Hepatocyte (in vitro differentiated cells): ENCODE data around the gene NKAPL. TPM values are rescaled to one million over a fixed set of nuclear protein-coding genes. Genes with fewer than 3 reads are reported as not detected.

Experiments used
- DNase-seq: peaks from one replicate; pipeline ENCODE4 v3.0.0-alpha.2; 2016; ENCODE audit warnings: low spot score
- H2AFZ ChIP-seq: fragments of 200-600 bp; sonication (generic); 2 replicates; pipeline ENCODE4 v1.6.0; 2016; ENCODE audit warnings: antibody characterized with exemption, mild to moderate bottlenecking
- H3K27ac ChIP-seq: fragments of 200-600 bp; sonication (generic); 2 replicates; pipeline ENCODE4 v1.5.1; 2016; ENCODE audit warnings: mild to moderate bottlenecking
- H3K27me3 ChIP-seq: fragments of 200-600 bp; sonication (generic); 2 replicates; pipeline ENCODE4 v1.6.1; 2016
- H3K36me3 ChIP-seq: fragments of 200-600 bp; sonication (generic); replicated peaks from 2 replicates; pipeline ENCODE4 v1.5.1; 2016; ENCODE audit warnings: low read depth; ENCODE audit not compliant: insufficient read depth
- H3K4me1 ChIP-seq: fragments of 200-600 bp; sonication (generic); 2 replicates; pipeline ENCODE4 v1.5.1; 2016; ENCODE audit warnings: mild to moderate bottlenecking, moderate library complexity; ENCODE audit not compliant: insufficient read depth
- H3K4me2 ChIP-seq: fragments of 200-600 bp; sonication (generic); 2 replicates; pipeline ENCODE4 v1.6.0; 2016
- H3K4me3 ChIP-seq: fragments of 200-600 bp; sonication (generic); 2 replicates; pipeline ENCODE4 v1.5.1; 2016; ENCODE audit warnings: mild to moderate bottlenecking
- H3K79me2 ChIP-seq: fragments of 200-600 bp; sonication (generic); 2 replicates; pipeline ENCODE4 v1.6.0; 2017; ENCODE audit warnings: mild to moderate bottlenecking
- H3K9me2 ChIP-seq: fragments of 200-600 bp; sonication (generic); replicated peaks from 2 replicates; pipeline ENCODE4 v1.6.0; 2017; ENCODE audit warnings: mild to moderate bottlenecking; ENCODE audit not compliant: insufficient read depth
- H3K9me3 ChIP-seq: fragments of 200-600 bp; sonication (generic); 2 replicates; pipeline ENCODE4 v1.5.1; 2016; ENCODE audit warnings: low read depth, mild to moderate bottlenecking
- H4K20me1 ChIP-seq: fragments of 200-600 bp; sonication (generic); 2 replicates; pipeline ENCODE4 v1.6.0; 2016; ENCODE audit warnings: mild to moderate bottlenecking; ENCODE audit not compliant: insufficient read depth, poor library complexity, severe bottlenecking
- CTCF ChIP-seq: fragments of 200-600 bp; sonication (generic); IDR thresholded peaks from 2 replicates; pipeline ENCODE4 v1.5.1; 2016; ENCODE audit warnings: antibody characterized with exemption, mild to moderate bottlenecking; ENCODE audit not compliant: poor library complexity
- EZH2 ChIP-seq: fragments of 200-600 bp; sonication (generic); IDR thresholded peaks from 2 replicates; pipeline ENCODE4 v1.6.1; 2016; ENCODE audit warnings: antibody characterized with exemption, mild to moderate bottlenecking, borderline replicate concordance
- EZH2phosphoT487 ChIP-seq: fragments of 200-600 bp; sonication (generic); IDR thresholded peaks from one replicate; pipeline ENCODE4 v1.6.1; 2018; ENCODE audit warnings: antibody characterized with exemption, mild to moderate bottlenecking, low read depth, moderate library complexity; ENCODE audit not compliant: unreplicated experiment, severe bottlenecking
- whole genome bisulfite sequencing: methylation state at CpG from one replicate; pipeline ENCODE4 v1.1.6; 2016; ENCODE audit warnings: low lambda C conversion rate; ENCODE audit errors: missing lambda C conversion rate; 5-methylcytosine and 5-hydroxymethylcytosine counted together
- polyA plus RNA-seq: library from polyadenylated mRNA; unstranded; fragments of >200 nt; fragmentation: Nextera tagmentation; extraction: Ambion mirVana; gene quantifications from 2 replicates; pipeline ENCODE4 v1.2.1, GENCODE V29; 2016
- total RNA-seq: library from RNA; depleted of rRNA; stranded (reverse); fragments of >200 nt; gene quantifications from 2 replicates; pipeline ENCODE4 v1.2.3, GENCODE V29; 2014

Gene NKAPL
- total and polyA plus RNA-seq, 2 experiments from 2014 or later = 0.17 TPM; not detected in 1

DNA sequence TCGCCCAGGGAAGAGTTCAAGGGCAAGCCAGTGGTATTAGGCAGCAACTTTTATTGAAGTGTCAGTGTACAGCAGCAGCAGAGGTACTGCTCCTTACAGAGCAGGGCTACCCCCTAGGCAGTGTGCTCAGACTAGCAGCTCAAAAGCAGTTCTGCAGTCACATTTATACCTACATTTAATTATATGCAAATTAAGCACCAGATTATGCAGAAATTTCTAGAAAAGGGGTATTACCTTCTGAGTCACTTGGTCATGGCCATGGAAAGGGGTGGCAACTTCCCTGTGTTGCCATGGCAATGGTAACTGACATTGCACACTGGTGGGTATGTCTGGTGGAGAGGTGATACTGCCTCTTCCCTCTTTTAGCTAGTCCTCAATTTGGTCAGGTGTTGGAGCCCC is 5.0 kb upstream of the NKAPL start:
- Histone ChIP-seq H3K36me3 (no peaks in the 10 kb centered on the region), H3K27ac (no peak overlapping the region), H3K9me2 (no peaks in the 10 kb centered on the region), H2AFZ (no peak overlapping the region), H3K4me2 (no peak overlapping the region), H3K4me1 (peaks cover 11% of the 10 kb centered on the region), H3K4me3 (no peak overlapping the region), H3K79me2 (peaks cover 21% of the 10 kb centered on the region), H3K27me3 (no peaks in the 10 kb centered on the region), H3K9me3 (no peaks in the 10 kb centered on the region), H4K20me1 (no peaks in the 10 kb centered on the region)
- no peak for DNase-seq
- TF ChIP-seq CTCF (no peak), EZH2 (no peak), EZH2phosphoT487 (no peak)
- 85% methylated on average over 1 of the region's 1 CpG for WGBS

GRCh38 chr6:28257042-28257441 is 2.1 kb upstream of the NKAPL start:
- 0% methylated on average over 1 of the region's 1 CpG for WGBS
- H4K20me1 ChIP-seq = no peaks in the 10 kb centered on the region
- no peak for DNase-seq

GRCh38 chr6:28263922-28264321 is 4.8 kb downstream of the NKAPL start:
- peaks cover 10% of the 10 kb centered on the region for H3K27me3 ChIP-seq
- no peak overlapping the region for H2AFZ ChIP-seq
- DNase-seq = no peak
- H3K79me2 ChIP-seq = peaks cover 16% of the 10 kb centered on the region
- H3K4me3 ChIP-seq = no peak overlapping the region
- 53% methylated on average over 2 of the region's 2 CpGs for WGBS
- no peaks in the 10 kb centered on the region for H3K9me3 ChIP-seq
- H3K9me2 ChIP-seq = no peaks in the 10 kb centered on the region
- no peaks in the 10 kb centered on the region for H4K20me1 ChIP-seq
- no peak for TF ChIP-seq EZH2
- no peak for TF ChIP-seq CTCF
- no peak for TF ChIP-seq EZH2phosphoT487
- no peak overlapping the region for H3K4me2 ChIP-seq
- no peak overlapping the region for H3K27ac ChIP-seq
- H3K4me1 ChIP-seq = peaks cover 6% of the 10 kb centered on the region
- no peaks in the 10 kb centered on the region for H3K36me3 ChIP-seq

More at GRCh38 chr6:28257042-28257441, 2.1 kb upstream of the NKAPL start:
- no peak overlapping the region for H2AFZ ChIP-seq
- H3K9me2 ChIP-seq = no peaks in the 10 kb centered on the region
- no peaks in the 10 kb centered on the region for H3K4me1 ChIP-seq
- H3K36me3 ChIP-seq = no peaks in the 10 kb centered on the region
- H3K27me3 ChIP-seq = peaks cover 8% of the 10 kb centered on the region
- TF ChIP-seq CTCF = no peak
- no peak overlapping the region for H3K4me3 ChIP-seq
- no peaks in the 10 kb centered on the region for H3K9me3 ChIP-seq
- no peak overlapping the region for H3K27ac ChIP-seq
- H3K4me2 ChIP-seq = no peak overlapping the region
- H3K79me2 ChIP-seq = no peaks in the 10 kb centered on the region

DNA sequence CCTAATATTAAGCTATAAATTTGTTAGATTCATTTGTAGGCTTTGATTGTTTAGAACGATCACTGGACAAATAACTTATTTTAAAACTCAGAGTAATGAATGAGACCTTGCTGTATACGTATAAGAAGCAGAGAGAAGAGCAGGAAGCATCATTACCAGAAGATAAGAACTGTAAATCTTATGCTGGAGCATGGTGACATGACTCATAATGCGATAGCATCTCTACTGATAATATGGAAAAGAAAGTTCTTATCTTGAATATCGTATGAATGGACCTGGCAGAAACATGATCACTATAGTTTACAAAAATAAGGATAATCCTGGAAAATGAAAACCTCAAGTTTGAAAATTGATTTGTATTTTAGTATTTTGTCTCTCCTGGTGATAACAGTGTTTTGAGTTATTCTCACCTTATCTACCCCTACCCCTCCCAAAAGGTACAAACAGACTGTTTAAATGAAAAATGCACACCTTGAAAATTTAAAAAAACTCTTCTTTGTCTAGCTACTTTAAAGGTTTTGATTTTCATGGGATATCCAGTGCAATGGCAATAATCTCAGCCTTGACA is 5.8 kb downstream of the NKAPL start:
- Histone ChIP-seq H3K4me1 (peaks cover 6% of the 10 kb centered on the region), H3K36me3 (no peaks in the 10 kb centered on the region), H3K27me3 (peaks cover 6% of the 10 kb centered on the region), H3K4me2 (no peak overlapping the region), H3K79me2 (peaks cover 25% of the 10 kb centered on the region), H3K9me3 (no peaks in the 10 kb centered on the region), H2AFZ (no peak overlapping the region), H3K27ac (no peak overlapping the region), H3K9me2 (no peaks in the 10 kb centered on the region), H4K20me1 (no peaks in the 10 kb centered on the region), H3K4me3 (no peak overlapping the region)
- WGBS = 44% methylated on average over 4 of the region's 4 CpGs
- no peak for TF ChIP-seq EZH2phosphoT487
- no peak for TF ChIP-seq CTCF
- no peak for TF ChIP-seq EZH2
- DNase-seq = no peak
